ENCODE results near the gene HMG20B.

HMG20B gene

GRCh38 chr19:3622224-3622623 is 49.5 kb downstream of the HMG20B start:
- no peak for DNase-seq

GRCh38 chr19:3623716-3624115 is 51.0 kb downstream of the HMG20B start:
- no peak for DNase-seq

GRCh38 chr19:3625996-3626472 is 53.3 kb downstream of the HMG20B start:
- DNase-seq, result no peak

GRCh38 chr19:3626473-3627350 is 54.0 kb downstream of the HMG20B start, which contains the start of gene CACTIN:
Gene CACTIN (minus strand): TSS chr19:3626790. CDS start chr19:3626762, 28 bp downstream.
- peak; percentile 99 for DNase-seq

DNA sequence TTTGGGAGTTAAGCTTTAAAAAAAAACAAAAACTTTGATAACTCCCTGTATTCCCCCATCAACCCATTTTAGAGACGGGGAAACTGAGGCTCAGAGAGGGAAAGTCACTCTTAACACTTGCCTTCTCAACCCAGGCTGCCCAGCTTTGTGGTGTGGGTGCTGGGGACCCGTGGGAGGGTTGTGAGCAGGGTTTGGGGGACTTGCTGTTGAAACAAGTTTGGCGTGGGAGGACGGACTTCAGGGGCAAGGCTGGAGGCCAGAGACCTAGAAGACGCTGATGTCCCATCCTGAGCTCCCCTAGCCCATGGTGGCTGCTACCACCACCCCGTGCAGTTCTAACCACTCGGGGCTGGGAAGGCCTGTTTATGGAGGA is 54.6 kb downstream of the HMG20B start:
- no peak for DNase-seq

Data from inflammatory macrophage (primary cell).